ENCODE data around the gene ADAMTSL1. TPM values are rescaled to one million over a fixed set of nuclear protein-coding genes. Genes with fewer than 3 reads are reported as not detected.

ADAMTSL1 gene
- polyA plus RNA-seq, 3 donors = 12.1 to 18.2 (median 14.2) TPM

- DNase-seq (ENCODE audit: extremely low read depth in 1 of 11, low read depth in 9 of 11, low spot score in 4 of 11) = no peak
These were observed 230.0 kb downstream of the ADAMTSL1 start for GRCh38 chr9:18703901-18704379.

DNA sequence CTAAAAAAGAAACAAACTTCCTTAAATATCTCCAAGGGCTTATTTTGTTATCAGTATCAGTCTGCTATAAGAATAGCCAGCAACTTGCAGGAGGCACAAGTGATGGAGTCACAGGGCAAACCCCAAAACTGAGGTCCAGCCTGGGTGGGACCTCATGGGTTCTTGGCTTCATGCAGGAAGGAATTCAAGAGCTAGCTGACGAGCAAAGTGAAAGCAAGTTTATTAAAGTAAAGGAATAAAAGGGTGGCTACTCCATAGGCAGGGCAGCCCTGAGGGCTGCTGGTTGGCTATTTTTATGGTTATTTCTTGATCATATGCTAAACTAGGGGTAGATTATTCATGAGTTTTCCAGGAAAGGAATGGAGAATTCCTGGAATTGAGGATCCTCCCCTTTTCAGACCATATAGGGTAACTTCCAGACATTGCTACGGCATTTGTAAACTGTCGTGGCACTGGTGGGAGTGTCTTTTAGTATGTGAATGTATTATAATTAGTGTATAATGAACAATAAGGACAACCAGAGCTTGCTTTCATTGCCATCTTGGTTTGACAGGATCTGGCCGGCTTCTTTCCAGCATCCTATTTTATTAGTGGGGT lies 231.9 kb downstream of the ADAMTSL1 start:
- DNase-seq (ENCODE audit: extremely low read depth in 1 of 11, low read depth in 9 of 11, low spot score in 4 of 11) = no peak

GRCh38 chr9:18706648-18707047 lies 232.7 kb downstream of the ADAMTSL1 start:
- DNase-seq (ENCODE audit: extremely low read depth in 1 of 11, low read depth in 9 of 11, low spot score in 4 of 11) = no peak

GRCh38 chr9:18707061-18707461 lies 233.1 kb downstream of the ADAMTSL1 start:
- no peak for DNase-seq (ENCODE audit: extremely low read depth in 1 of 11, low read depth in 9 of 11, low spot score in 4 of 11)

- DNase-seq (ENCODE audit: extremely low read depth in 1 of 11, low read depth in 9 of 11, low spot score in 4 of 11) = no peak
These were observed 233.7 kb downstream of the ADAMTSL1 start for GRCh38 chr9:18707489-18708205.

DNA sequence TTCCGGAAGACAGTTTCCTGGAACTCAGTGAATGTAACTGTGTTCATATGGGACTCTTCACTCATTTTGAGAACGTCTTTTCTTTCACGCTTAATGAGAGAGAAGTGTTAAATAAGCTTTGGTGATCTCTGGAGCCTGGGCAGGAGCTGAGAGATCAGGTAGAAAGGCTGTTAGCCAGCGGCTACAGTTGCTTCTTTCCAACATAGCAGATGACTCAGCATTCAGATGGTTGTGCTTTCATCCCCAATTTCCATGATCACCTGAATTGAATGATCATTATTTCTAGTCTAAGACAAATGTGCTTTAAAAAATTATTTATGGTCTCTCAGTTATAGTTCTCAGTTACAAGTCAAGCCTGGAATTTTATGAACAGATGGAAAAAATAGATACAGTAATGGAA lies 234.5 kb downstream of the ADAMTSL1 start:
- no peak for DNase-seq (ENCODE audit: extremely low read depth in 1 of 11, low read depth in 9 of 11, low spot score in 4 of 11)

- no peak for DNase-seq (ENCODE audit: extremely low read depth in 1 of 11, low read depth in 9 of 11, low spot score in 4 of 11)
These were observed 236.1 kb downstream of the ADAMTSL1 start for GRCh38 chr9:18710065-18710464.

DNA sequence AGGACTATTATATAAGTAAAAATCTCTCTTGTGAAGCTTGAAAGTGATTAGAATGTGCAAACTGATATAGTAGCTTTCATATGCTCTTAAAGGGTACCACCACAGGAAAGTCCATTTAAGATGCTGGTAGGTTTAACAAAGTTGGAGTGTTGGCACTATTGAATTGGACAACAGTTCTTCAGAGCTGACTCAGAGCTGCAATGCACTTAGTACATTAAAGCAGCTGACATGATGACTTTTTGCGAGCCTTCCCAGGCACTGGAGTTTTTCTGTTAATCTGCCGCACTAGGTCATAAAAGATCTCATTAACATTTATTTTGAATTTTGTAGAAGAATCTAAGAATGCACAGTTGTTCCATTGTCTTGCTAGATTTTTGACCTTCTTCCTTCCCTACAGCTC lies 243.8 kb downstream of the ADAMTSL1 start:
- no peak for DNase-seq (ENCODE audit: extremely low read depth in 1 of 11, low read depth in 9 of 11, low spot score in 4 of 11)

DNA sequence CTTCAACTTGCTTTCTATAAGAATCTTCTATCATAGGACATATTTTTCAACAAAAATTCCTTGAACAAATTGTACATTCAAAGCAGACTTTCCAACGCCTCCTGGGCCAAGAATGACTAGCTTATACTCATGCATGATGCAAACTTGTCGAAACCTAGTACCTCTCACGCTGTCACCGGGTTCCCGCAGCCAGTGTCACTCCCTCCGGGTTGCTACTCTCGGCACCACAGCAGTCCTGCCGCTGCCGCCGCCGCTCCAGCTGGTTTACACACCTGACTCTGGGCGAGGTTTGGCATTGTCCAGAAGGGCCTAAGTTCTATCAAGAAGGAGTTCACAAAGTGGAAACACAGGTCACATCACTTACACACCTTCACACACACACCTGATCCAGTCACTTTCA lies 244.4 kb downstream of the ADAMTSL1 start:
- no peak for DNase-seq (ENCODE audit: extremely low read depth in 1 of 11, low read depth in 9 of 11, low spot score in 4 of 11)

GRCh38 chr9:18718932-18719331 lies 245.0 kb downstream of the ADAMTSL1 start:
- DNase-seq (ENCODE audit: extremely low read depth in 1 of 11, low read depth in 9 of 11, low spot score in 4 of 11) = no peak

DNA sequence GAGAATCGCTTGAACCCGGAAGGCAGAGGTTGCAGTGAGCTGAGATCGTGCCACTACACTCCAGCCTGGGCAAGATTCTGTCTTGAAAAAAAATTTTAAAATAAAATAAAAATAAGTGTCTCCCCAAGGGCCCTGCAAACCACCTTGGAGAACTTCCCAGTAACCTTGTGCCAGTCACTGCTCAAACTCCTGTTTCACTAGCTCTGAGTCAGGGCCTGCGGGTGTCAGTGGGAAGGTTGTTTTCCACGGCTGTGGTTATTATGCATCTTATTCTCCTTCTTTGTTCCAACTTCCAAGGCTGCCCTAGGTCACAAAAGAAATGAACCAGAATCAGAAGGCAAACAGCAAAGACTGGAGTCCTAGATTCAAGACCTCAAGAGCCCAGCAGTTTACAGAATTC lies 246.7 kb downstream of the ADAMTSL1 start:
- no peak for DNase-seq (ENCODE audit: extremely low read depth in 1 of 11, low read depth in 9 of 11, low spot score in 4 of 11)

- peak; percentile 31 to 77 (median 56) for DNase-seq (ENCODE audit: extremely low read depth in 1 of 11, low read depth in 9 of 11, low spot score in 4 of 11)
These were observed 247.5 kb downstream of the ADAMTSL1 start for GRCh38 chr9:18721267-18721994.

- DNase-seq (ENCODE audit: extremely low read depth in 1 of 11, low read depth in 9 of 11, low spot score in 4 of 11) = no peak
These were observed 248.0 kb downstream of the ADAMTSL1 start for GRCh38 chr9:18721995-18722310.

DNA sequence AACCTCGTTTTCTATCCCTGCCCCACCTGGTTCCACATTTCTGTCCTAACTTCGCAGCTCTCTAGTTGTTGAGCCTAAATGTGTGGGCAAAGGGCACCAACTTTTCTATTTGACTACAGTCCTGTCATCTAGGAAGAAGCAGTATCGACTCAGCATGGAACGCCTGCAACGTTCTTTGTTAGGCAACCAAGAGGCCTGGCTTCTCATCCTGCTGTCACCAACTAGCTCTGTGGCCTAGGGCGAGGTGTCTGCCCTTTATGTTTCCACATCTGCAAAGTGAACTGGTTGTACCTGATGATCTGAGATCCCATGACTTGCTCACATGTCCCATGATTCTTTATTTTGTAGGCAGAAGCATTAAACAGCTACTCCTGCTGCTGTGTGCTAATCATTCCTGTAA lies 248.9 kb downstream of the ADAMTSL1 start:
- DNase-seq (ENCODE audit: extremely low read depth in 1 of 11, low read depth in 9 of 11, low spot score in 4 of 11) = no peak

- DNase-seq (ENCODE audit: extremely low read depth in 1 of 11, low read depth in 9 of 11, low spot score in 4 of 11) = no peak
These were observed 249.4 kb downstream of the ADAMTSL1 start for GRCh38 chr9:18723366-18723765.

GRCh38 chr9:18726546-18726945 lies 252.6 kb downstream of the ADAMTSL1 start:
- DNase-seq (ENCODE audit: extremely low read depth in 1 of 11, low read depth in 9 of 11, low spot score in 4 of 11) = no peak

DNA sequence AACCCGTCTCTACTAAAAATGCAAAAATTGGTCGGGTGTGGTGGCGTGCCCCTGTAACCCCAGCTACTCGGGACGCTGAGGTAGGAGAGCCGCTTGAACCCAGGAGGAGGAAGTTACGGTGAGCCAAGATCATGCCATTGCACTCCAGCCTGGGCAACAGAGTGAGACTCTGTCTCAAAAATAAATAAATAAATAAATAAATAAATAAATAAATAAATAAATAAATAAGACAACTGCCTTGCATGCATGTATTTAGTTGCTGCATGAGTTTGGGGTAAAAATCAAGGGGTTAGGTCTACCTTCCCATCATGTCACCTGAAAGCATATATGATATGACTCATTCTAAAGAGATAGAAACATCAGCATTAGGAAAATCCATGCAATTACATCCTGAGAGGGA lies 254.0 kb downstream of the ADAMTSL1 start:
- DNase-seq (ENCODE audit: extremely low read depth in 1 of 11, low read depth in 9 of 11, low spot score in 4 of 11) = no peak

DNA sequence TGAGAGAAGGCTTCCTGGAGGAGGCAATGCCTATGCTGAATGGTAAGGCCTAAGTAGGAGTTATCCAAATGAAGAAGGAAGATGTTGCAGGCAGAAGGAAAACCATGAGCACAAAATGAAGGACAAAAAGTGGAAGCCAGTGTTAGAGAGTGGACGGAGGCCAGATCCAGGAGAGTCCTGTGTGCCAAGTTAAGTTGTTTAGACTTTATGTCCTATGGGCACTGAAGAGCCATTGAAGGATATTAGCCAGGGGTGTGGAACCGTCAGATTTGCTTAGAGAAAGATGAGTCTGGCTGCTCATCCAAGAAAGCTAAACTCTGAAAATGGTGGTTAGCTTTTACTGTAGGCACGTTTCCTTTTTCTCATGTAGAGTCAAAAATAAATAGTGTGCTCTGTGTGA lies 254.7 kb downstream of the ADAMTSL1 start:
- no peak for DNase-seq (ENCODE audit: extremely low read depth in 1 of 11, low read depth in 9 of 11, low spot score in 4 of 11)

GRCh38 chr9:18730241-18730640 lies 256.3 kb downstream of the ADAMTSL1 start:
- DNase-seq (ENCODE audit: extremely low read depth in 1 of 11, low read depth in 9 of 11, low spot score in 4 of 11) = no peak

DNA sequence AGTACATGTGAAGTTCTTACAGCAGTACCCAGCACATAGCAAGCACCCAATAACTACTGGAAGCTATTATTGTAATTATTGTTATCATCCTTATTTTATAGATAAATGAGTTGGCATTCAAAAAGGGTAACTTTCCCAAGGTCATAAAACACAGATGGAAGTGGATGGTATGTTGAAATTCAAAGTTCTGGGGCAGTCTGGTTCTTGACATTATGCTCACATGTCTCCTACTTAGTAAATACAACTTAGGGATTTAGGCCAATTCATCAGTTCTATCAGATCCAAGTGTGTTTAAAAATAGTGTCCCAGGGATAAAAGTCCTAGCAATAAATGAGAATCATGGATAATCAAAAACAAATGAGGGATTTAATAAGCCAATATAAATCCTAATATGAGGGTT lies 265.2 kb downstream of the ADAMTSL1 start:
- DNase-seq (ENCODE audit: extremely low read depth in 1 of 11, low read depth in 9 of 11, low spot score in 4 of 11) = no peak
